NCI-H146 (cell line): ENCODE measurements around the gene AGAP6.
"Not testable (repeated sequence)": the region's sequence is repeated elsewhere in the genome, so short reads cannot be mapped to it uniquely, and the experiment has no call there.

Experiments used
- DNase-seq: peaks from one replicate; lab custom pipeline; 2025; lab: John Stamatoyannopoulos, UW

The AGAP6 gene

GRCh38 chr10:50024716-50025383 lies 36.6 kb downstream of the AGAP6 start:
- not testable (repeated sequence) for DNase-seq

GRCh38 chr10:50025627-50026026 lies 37.4 kb downstream of the AGAP6 start:
- no peak for DNase-seq

GRCh38 chr10:50027195-50027594 lies 39.0 kb downstream of the AGAP6 start:
- DNase-seq = no peak

GRCh38 chr10:50033481-50033880 lies 45.3 kb downstream of the AGAP6 start:
- no peak for DNase-seq

- DNase-seq = peak; percentile 10
Measured at GRCh38 chr10:50035337-50035736, 47.1 kb downstream of the AGAP6 start.

- DNase-seq = no peak
Measured at GRCh38 chr10:50044941-50045664, 56.9 kb downstream of the AGAP6 start.

- not testable (repeated sequence) for DNase-seq
Measured at GRCh38 chr10:50046457-50046856, 58.3 kb downstream of the AGAP6 start.

GRCh38 chr10:50047594-50047993 lies 59.4 kb downstream of the AGAP6 start:
- DNase-seq = not testable (repeated sequence)

- DNase-seq = not testable (repeated sequence)
Measured at GRCh38 chr10:50051995-50052660, 63.9 kb downstream of the AGAP6 start.

- not testable (repeated sequence) for DNase-seq
Measured at GRCh38 chr10:50052778-50053376, 64.7 kb downstream of the AGAP6 start.

GRCh38 chr10:50055494-50056292 lies 67.5 kb downstream of the AGAP6 start:
- not testable (repeated sequence) for DNase-seq

- not testable (repeated sequence) for DNase-seq
Measured at GRCh38 chr10:50056654-50057053, 68.4 kb downstream of the AGAP6 start.

- not testable (repeated sequence) for DNase-seq
Measured at GRCh38 chr10:50058727-50059126, 70.5 kb downstream of the AGAP6 start.

GRCh38 chr10:50059946-50060345 lies 71.7 kb downstream of the AGAP6 start:
- not testable (repeated sequence) for DNase-seq
